Thyroid gland (tissue), 4 donors: ENCODE results near the gene NRARP.

Experiments used
- POLR2A ChIP-seq, 2 donors: fragments of 450-650 bp; IDR thresholded peaks; one replicate each; pipeline ENCODE4 v1.6.1; 2017; ENCODE audit warnings: antibody characterized with exemption in 2 of 2, mild to moderate bottlenecking in 2 of 2, moderate library complexity in 1 of 2
- TF ChIP-seq, protein P1 (sequence below), 6 experiments: fragments of 200-600 bp in 3 of 6; fragments of 450-650 bp in 3 of 6; sonication (generic) in 3 of 6; IDR thresholded peaks; one replicate each; pipeline ENCODE4 v1.5.1; 2016 to 2019; ENCODE audit warnings: antibody characterized with exemption in 6 of 6, mild to moderate bottlenecking in 2 of 6, inconsistent platforms in 1 of 6, moderate library complexity in 1 of 6

- TF ChIP-seq POLR2A (IDR thresholded peaks at IDR 0.05), result no peak
- TF ChIP-seq, protein P1, sequence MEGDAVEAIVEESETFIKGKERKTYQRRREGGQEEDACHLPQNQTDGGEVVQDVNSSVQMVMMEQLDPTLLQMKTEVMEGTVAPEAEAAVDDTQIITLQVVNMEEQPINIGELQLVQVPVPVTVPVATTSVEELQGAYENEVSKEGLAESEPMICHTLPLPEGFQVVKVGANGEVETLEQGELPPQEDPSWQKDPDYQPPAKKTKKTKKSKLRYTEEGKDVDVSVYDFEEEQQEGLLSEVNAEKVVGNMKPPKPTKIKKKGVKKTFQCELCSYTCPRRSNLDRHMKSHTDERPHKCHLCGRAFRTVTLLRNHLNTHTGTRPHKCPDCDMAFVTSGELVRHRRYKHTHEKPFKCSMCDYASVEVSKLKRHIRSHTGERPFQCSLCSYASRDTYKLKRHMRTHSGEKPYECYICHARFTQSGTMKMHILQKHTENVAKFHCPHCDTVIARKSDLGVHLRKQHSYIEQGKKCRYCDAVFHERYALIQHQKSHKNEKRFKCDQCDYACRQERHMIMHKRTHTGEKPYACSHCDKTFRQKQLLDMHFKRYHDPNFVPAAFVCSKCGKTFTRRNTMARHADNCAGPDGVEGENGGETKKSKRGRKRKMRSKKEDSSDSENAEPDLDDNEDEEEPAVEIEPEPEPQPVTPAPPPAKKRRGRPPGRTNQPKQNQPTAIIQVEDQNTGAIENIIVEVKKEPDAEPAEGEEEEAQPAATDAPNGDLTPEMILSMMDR (IDR thresholded peaks at IDR 0.05), result no peak
Measured at GRCh38 chr9:137293094-137293481, 9.0 kb downstream of the NRARP start.
